HUES64 (cell line): ENCODE data around the gene FNBP1.

Source experiments
- H3K27ac ChIP-seq: 2 replicates; pipeline ENCODE4 v1.7.0; 2013; ENCODE audit warnings: low read depth, low read length, inconsistent platforms
- H3K27me3 ChIP-seq: 2 replicates; pipeline ENCODE4 v1.6.1; 2013; ENCODE audit warnings: mild to moderate bottlenecking, low read length; ENCODE audit not compliant: insufficient read depth
- H3K36me3 ChIP-seq: 2 replicates; pipeline ENCODE4 v1.6.1; 2013; ENCODE audit warnings: mild to moderate bottlenecking, low read length; ENCODE audit not compliant: insufficient read depth
- H3K4me1 ChIP-seq: 2 replicates; pipeline ENCODE4 v1.6.1; 2013; ENCODE audit warnings: mild to moderate bottlenecking, low read length, moderate library complexity; ENCODE audit not compliant: insufficient read depth
- H3K4me3 ChIP-seq: 2 replicates; pipeline ENCODE4 v1.5.1; 2013; ENCODE audit warnings: mild to moderate bottlenecking, low read length, moderate library complexity
- H3K9ac ChIP-seq: 2 replicates; pipeline ENCODE4 v1.6.1; 2013; ENCODE audit warnings: mild to moderate bottlenecking, low read depth, low read length
- H3K9me3 ChIP-seq: 2 replicates; pipeline ENCODE4 v1.6.1; 2013; ENCODE audit warnings: low read depth, low read length; ENCODE audit not compliant: insufficient read depth
- WGBS: fragments of 150-250, 120-280 bp; methylation state at CpG from one replicate; pipeline ENCODE4 v1.1.7; 2013; ENCODE audit warnings: missing lambda C conversion rate; 5-methylcytosine and 5-hydroxymethylcytosine counted together

The FNBP1 gene

DNA sequence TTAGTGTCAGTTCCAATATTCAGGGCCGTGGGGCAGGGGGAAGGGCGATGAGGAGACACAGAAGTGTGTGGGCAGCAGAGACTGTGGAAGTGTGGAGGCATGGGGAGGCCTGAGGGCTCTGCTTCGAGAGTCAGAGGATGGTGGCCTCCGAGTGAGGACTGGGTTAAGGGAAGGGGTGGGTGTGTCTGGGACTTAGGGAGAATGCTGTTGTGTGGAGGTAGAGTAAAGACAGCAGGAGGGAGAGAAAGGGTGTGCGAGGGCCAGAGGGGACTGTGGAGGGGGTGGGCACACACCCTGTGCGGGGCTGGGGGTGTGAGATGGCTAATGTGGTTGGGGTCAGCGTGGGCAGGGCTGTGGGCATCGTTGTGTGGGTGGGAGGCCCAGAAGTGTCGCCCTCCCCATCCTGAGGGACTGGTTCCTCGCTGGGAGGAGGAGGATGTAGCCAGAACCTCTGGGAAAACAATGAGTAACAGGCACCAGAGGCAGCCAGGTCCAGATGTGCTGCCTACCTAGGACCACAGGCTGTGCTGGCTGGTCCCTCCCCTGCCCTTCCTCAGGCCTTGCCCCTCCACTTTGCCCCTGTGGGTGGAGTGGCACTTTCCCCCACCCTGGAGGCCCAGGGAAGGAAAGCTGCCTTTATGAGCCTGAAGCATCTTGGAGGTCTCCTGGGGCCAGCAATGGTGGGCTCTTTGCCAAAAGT is 203.5 kb downstream of the FNBP1 start:
- no peaks in the 10 kb centered on the region for H3K36me3 ChIP-seq
- H3K9me3 ChIP-seq: no peaks in the 10 kb centered on the region
- no peak overlapping the region for H3K4me3 ChIP-seq
- peaks cover 12% of the 10 kb centered on the region for H3K4me1 ChIP-seq
- 73% methylated on average over 10 of the region's 10 CpGs for WGBS
- no peak overlapping the region for H3K27ac ChIP-seq
- no peak overlapping the region for H3K9ac ChIP-seq
- no peaks in the 10 kb centered on the region for H3K27me3 ChIP-seq

DNA sequence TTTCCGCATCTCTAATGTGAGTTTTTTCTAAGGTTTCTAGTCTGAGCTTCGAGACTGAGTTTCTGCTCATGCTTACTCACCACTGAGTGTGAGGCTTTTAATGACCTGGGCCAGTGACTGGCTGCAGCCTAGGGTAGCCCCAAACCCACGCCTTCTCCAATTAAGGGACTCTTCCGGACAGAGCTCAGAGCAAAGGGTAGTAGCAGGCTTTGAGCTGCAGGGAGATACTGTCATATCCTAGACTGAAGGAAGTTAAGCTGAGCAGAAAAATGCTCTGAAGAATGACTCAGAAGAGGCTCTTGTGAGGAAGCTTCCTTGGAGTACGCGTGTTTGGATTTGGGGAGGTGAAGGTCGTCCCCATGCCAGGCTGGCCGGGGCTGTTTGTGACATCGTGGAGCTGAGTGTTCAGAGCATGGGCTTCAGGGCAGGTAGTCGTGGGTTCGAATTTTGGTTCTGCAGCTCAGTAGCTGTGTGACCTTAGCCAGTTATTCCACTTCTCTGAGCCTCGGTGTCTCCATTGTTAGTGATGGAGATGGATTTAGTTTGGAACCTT is 204.2 kb downstream of the FNBP1 start:
- Histone ChIP-seq H3K4me1 (peaks cover 12% of the 10 kb centered on the region), H3K27ac (no peak overlapping the region)
- 85% methylated on average over 12 of the region's 12 CpGs for WGBS

More for the DNA sequence above, 204.2 kb downstream of the FNBP1 start:
- Histone ChIP-seq H3K9ac (no peak overlapping the region), H3K4me3 (no peak overlapping the region), H3K27me3 (no peaks in the 10 kb centered on the region), H3K9me3 (no peaks in the 10 kb centered on the region), H3K36me3 (no peaks in the 10 kb centered on the region)
